Mucosa of descending colon (tissue), 3 donors: ENCODE data around the gene TMEM247. TPM values are rescaled to one million over a fixed set of nuclear protein-coding genes. Genes with fewer than 3 reads are reported as not detected.
"Not testable (repeated sequence)": the region's sequence is repeated elsewhere in the genome, so short reads cannot be mapped to it uniquely, and the experiment has no call there.

Source experiments
- ATAC-seq: fragments of 200-7000 bp; cut with Tn5 transposase; one replicate; pipeline ENCODE4 v1.9.1; 2020; ENCODE audit warnings: mild to moderate bottlenecking, moderate library complexity
- DNase-seq, 3 donors: peaks; one replicate each; pipeline ENCODE4 v3.0.0-alpha.2; 2020
- H3K36me3 ChIP-seq: fragments of 200-600 bp; one replicate; pipeline ENCODE4 v1.8.0; 2021; ENCODE audit warnings: low read depth, mild to moderate bottlenecking
- H3K4me1 ChIP-seq: fragments of 200-600 bp; one replicate; pipeline ENCODE4 v1.8.0; 2021; ENCODE audit warnings: low read depth, mild to moderate bottlenecking
- H3K4me3 ChIP-seq: fragments of 200-600 bp; one replicate; pipeline ENCODE4 v1.8.0; 2021; ENCODE audit warnings: mild to moderate bottlenecking
- H3K9me3 ChIP-seq: fragments of 200-600 bp; one replicate; pipeline ENCODE4 v1.8.0; 2021; ENCODE audit warnings: mild to moderate bottlenecking
- CTCF ChIP-seq: fragments of 200-600 bp; IDR thresholded peaks from one replicate; pipeline ENCODE4 v1.8.0; 2022; ENCODE audit warnings: antibody characterized with exemption, mild to moderate bottlenecking
- intact Hi-C, 2 donors: fragments of 100-400 bp; cut with DNase I in 1 of 2; cut with micrococcal nuclease in 1 of 2; formaldehyde crosslinking; loops; one replicate each; pipeline versions ENCODE4 v1.11.0 to v1.11.1; 2022; cut with DNase I, micrococcal nuclease
- total RNA-seq, 3 donors: library from RNA; stranded (reverse); fragmentation: NEBNext Ultra II Directional in 2 of 3; extraction: Animal tissue kit (Norgen Biotek cat#: 25700) in 2 of 3; gene quantifications; one replicate each; pipeline versions ENCODE4 v1.2.1 to v1.2.4, GENCODE V29; 2021 to 2023
- donor health status: DM: no; HTN: no; CAD: no; lungs with moderate emphysema.
- donor health status: DM: no; HTN: no; CAD: no.
- donor health status: DM: no; HTN: yes; CAD: no.

The TMEM247 gene
- total RNA-seq, 3 donors from 2014 or later, result not detected

GRCh38 chr2:46462936-46463335 lies 16.4 kb upstream of the TMEM247 start:
- Histone ChIP-seq H3K36me3 (no peaks in the 10 kb centered on the region), H3K9me3 (no peaks in the 10 kb centered on the region), H3K4me3 (no peak overlapping the region), H3K4me1 (peaks cover 4% of the 10 kb centered on the region)
- no peak for TF ChIP-seq CTCF
- DNase-seq (no peak), ATAC-seq (no peak)
- intact Hi-C loops, result no loop called here

- no peaks in the 10 kb centered on the region for H3K4me1 ChIP-seq
- no peak for DNase-seq
- no peaks in the 10 kb centered on the region for H3K36me3 ChIP-seq
- no peak overlapping the region for H3K4me3 ChIP-seq
- intact Hi-C loops, result no loop called here
- no peaks in the 10 kb centered on the region for H3K9me3 ChIP-seq
- no peak for ATAC-seq
- TF ChIP-seq CTCF, result no peak
Observed at GRCh38 chr2:46469116-46469515, 10.2 kb upstream of the TMEM247 start.

- intact Hi-C loops, result no loop called here
Observed at GRCh38 chr2:46469700-46470099, 9.7 kb upstream of the TMEM247 start.

GRCh38 chr2:46470114-46470628 lies 9.2 kb upstream of the TMEM247 start:
- H3K9me3 ChIP-seq, result no peaks in the 10 kb centered on the region
- H3K36me3 ChIP-seq, result no peaks in the 10 kb centered on the region
- no peak overlapping the region for H3K4me3 ChIP-seq
- no peak for TF ChIP-seq CTCF
- intact Hi-C loops, result no loop called here
- H3K4me1 ChIP-seq, result no peaks in the 10 kb centered on the region
- peak; percentile 38 for ATAC-seq
- peak in 1 of 3 donors; percentile 13 for DNase-seq

More at GRCh38 chr2:46469700-46470099, 9.7 kb upstream of the TMEM247 start:
- DNase-seq (no peak), ATAC-seq (no peak)
- Histone ChIP-seq H3K4me3 (no peak overlapping the region), H3K9me3 (no peaks in the 10 kb centered on the region), H3K36me3 (no peaks in the 10 kb centered on the region), H3K4me1 (no peaks in the 10 kb centered on the region)
- no peak for TF ChIP-seq CTCF

- no peak overlapping the region for H3K4me3 ChIP-seq
- TF ChIP-seq CTCF, result no peak
- DNase-seq, result no peak
- H3K9me3 ChIP-seq, result no peaks in the 10 kb centered on the region
- intact Hi-C loops, result no loop called here
- no peaks in the 10 kb centered on the region for H3K4me1 ChIP-seq
- ATAC-seq, result no peak
- H3K36me3 ChIP-seq, result no peaks in the 10 kb centered on the region
Observed at GRCh38 chr2:46471019-46471583, 8.3 kb upstream of the TMEM247 start.

GRCh38 chr2:46471697-46472096 lies 7.7 kb upstream of the TMEM247 start:
- DNase-seq, result no peak
- Histone ChIP-seq H3K4me1 (no peaks in the 10 kb centered on the region), H3K4me3 (no peak overlapping the region), H3K9me3 (no peaks in the 10 kb centered on the region), H3K36me3 (no peaks in the 10 kb centered on the region)
- no peak for TF ChIP-seq CTCF
- intact Hi-C loops, result no loop called here
- no peak for ATAC-seq

GRCh38 chr2:46472165-46472564 lies 7.2 kb upstream of the TMEM247 start:
- H3K36me3 ChIP-seq, ATAC-seq, H3K4me1 ChIP-seq, H3K4me3 ChIP-seq, DNase-seq, H3K9me3 ChIP-seq, intact Hi-C loops: not testable (repeated sequence)

GRCh38 chr2:46477462-46477861 lies 1.9 kb upstream of the TMEM247 start:
- ATAC-seq, H3K9me3 ChIP-seq, H3K4me3 ChIP-seq, intact Hi-C loops, H3K36me3 ChIP-seq, H3K4me1 ChIP-seq: not testable (repeated sequence)
- DNase-seq, result peak in 1 of 3 donors; percentile 24
